HCT116 (cell line): ENCODE measurements around the gene PDE4C. TPM values are rescaled to one million over a fixed set of nuclear protein-coding genes. Genes with fewer than 3 reads are reported as not detected.

Experiments used
- ATAC-seq: fragments of 200-7000 bp; cut with Tn5 transposase; 2 replicates; pipeline ENCODE4 v1.9.1; 2020; ENCODE audit warnings: mild to moderate bottlenecking, moderate library complexity
- Bru-seq: library from RNA; stranded (reverse); fragments of 400-500 nt; gene quantifications from one replicate; lab custom pipeline; 2021; lab: Mats Ljungman, UMichigan
- BruChase-seq, 2 experiments: library from RNA; stranded (reverse); fragments of 400-500 nt; gene quantifications; one replicate each; lab custom pipeline; 2021; lab: Mats Ljungman, UMichigan
- BruUV-seq: library from RNA; stranded (reverse); fragments of 400-500 nt; replicated peaks from 2 replicates; lab custom pipeline; 2021; lab: Mats Ljungman, UMichigan
- CTCF ChIA-PET: fragments of 300-600 bp; sonication (Branson Sonifier 250); formaldehyde crosslinking; loops from one replicate; lab custom pipeline; 2021; ENCODE audit warnings: antibody characterized with exemption; lab: Charles Lee
- POLR2A ChIA-PET: fragments of 300-600, 350-600 bp; sonication (Branson Sonifier 250); formaldehyde crosslinking; loops from one replicate; lab custom pipeline; 2021; ENCODE audit warnings: antibody characterized with exemption; lab: Charles Lee
- RAD21 ChIA-PET, 2 experiments: fragments of 300-600 bp; sonication (Branson Sonifier 250); formaldehyde crosslinking; loops; one replicate each; lab custom pipeline; 2023; ENCODE audit warnings: low total read pairs in 2 of 2; ENCODE audit not compliant: uncharacterized antibody in 2 of 2, unreplicated experiment in 2 of 2, low non-redundant PET in 1 of 2; lab: Charles Lee
- DNase-seq: peaks from one replicate; pipeline ENCODE4 v3.0.0-alpha.2; 2010; ENCODE audit warnings: low read depth, low spot score
- H2AFZ ChIP-seq: fragments of 200-600 bp; shearing (Covaris generic), sonication (generic); 2 replicates; pipeline ENCODE4 v1.6.1; 2017; ENCODE audit warnings: low read depth, mixed run types, mixed read lengths, antibody characterized with exemption, low read length; ENCODE audit not compliant: poor library complexity, severe bottlenecking
- H3K27ac ChIP-seq: 2 replicates; pipeline ENCODE4 v1.5.1; 2012; ENCODE audit warnings: low read depth, low read length
- H3K27me3 ChIP-seq: fragments of 200-600 bp; sonication (generic); 2 replicates; pipeline ENCODE4 v1.6.1; 2016; ENCODE audit warnings: mixed run types, low read length, mixed read lengths; ENCODE audit not compliant: insufficient read depth
- H3K36me3 ChIP-seq, 2 experiments: fragments of 200-500 bp in 1 of 2; fragments of 200-600 bp in 1 of 2; sonication (Bioruptor generic) in 1 of 2; sonication (generic) in 1 of 2; 2 replicates each; pipeline versions ENCODE4 v1.5.1 to v1.6.1; 2014 to 2016; ENCODE audit warnings: low read length in 2 of 2, inconsistent platforms in 1 of 2, mixed read lengths in 1 of 2, mixed run types in 1 of 2; ENCODE audit not compliant: insufficient read depth in 2 of 2, control insufficient read depth in 1 of 2
- H3K4me1 ChIP-seq, 2 experiments: fragments of 200-600 bp in 1 of 2; sonication (generic) in 1 of 2; 2 replicates each; pipeline versions ENCODE4 v1.5.1 to v1.6.1; 2012 to 2017; ENCODE audit warnings: low read length in 2 of 2, inconsistent platforms in 1 of 2, mild to moderate bottlenecking in 1 of 2, mixed read lengths in 1 of 2, mixed run types in 1 of 2, moderate library complexity in 1 of 2; ENCODE audit not compliant: insufficient read depth in 2 of 2, control insufficient read depth in 1 of 2
- H3K4me2 ChIP-seq: fragments of 200-600 bp; sonication (generic); 2 replicates; pipeline ENCODE4 v1.6.1; 2017; ENCODE audit warnings: mixed run types, low read length, mixed read lengths
- H3K4me3 ChIP-seq, 2 experiments: fragments of 200-600 bp in 1 of 2; sonication (generic) in 1 of 2; replicated peaks in 1 of 2; 2 replicates each; pipeline ENCODE4 v1.5.1; 2011 to 2016; ENCODE audit warnings: low read length in 2 of 2, control low read depth in 1 of 2, low read depth in 1 of 2, mild to moderate bottlenecking in 1 of 2, mixed read lengths in 1 of 2, mixed run types in 1 of 2
- H3K79me2 ChIP-seq: fragments of 200-600 bp; sonication (generic); 2 replicates; pipeline ENCODE4 v1.6.1; 2017; ENCODE audit warnings: mild to moderate bottlenecking, mixed run types, low read length, moderate library complexity, mixed read lengths; ENCODE audit not compliant: insufficient read depth
- H3K9ac ChIP-seq: fragments of 200-600 bp; sonication (generic); 2 replicates; pipeline ENCODE4 v1.6.1; 2016; ENCODE audit warnings: low read length, mixed read lengths
- H3K9me2 ChIP-seq: fragments of 200-600 bp; sonication (generic), shearing (Covaris generic); 2 replicates; pipeline ENCODE4 v1.6.1; 2017; ENCODE audit warnings: mixed run types, mild to moderate bottlenecking, moderate library complexity; ENCODE audit not compliant: insufficient read depth
- H3K9me3 ChIP-seq, 2 experiments: fragments of 200-500 bp in 1 of 2; fragments of 200-600 bp in 1 of 2; sonication (Bioruptor generic) in 1 of 2; sonication (generic) in 1 of 2; 2 replicates each; pipeline ENCODE4 v1.6.1; 2014 to 2017; ENCODE audit warnings: low read length in 2 of 2, mixed read lengths in 2 of 2, inconsistent platforms in 1 of 2, low read depth in 1 of 2, mild to moderate bottlenecking in 1 of 2, mixed run types in 1 of 2, moderate library complexity in 1 of 2; ENCODE audit not compliant: control insufficient read depth in 1 of 2, insufficient read depth in 1 of 2
- H4K20me1 ChIP-seq: fragments of 200-600 bp; sonication (generic), shearing (Covaris generic); 2 replicates; pipeline ENCODE4 v1.6.1; 2017; ENCODE audit warnings: mixed run types, mild to moderate bottlenecking, moderate library complexity; ENCODE audit not compliant: insufficient read depth
- ATF3 ChIP-seq: IDR thresholded peaks from 2 replicates; pipeline ENCODE4 v1.6.1; 2012
- CTCF ChIP-seq, 3 experiments: fragments of 200-600 bp in 1 of 3; sonication (generic) in 1 of 3; IDR thresholded peaks in 2 of 3; conservative IDR thresholded peaks in 1 of 3; 2 replicates each; pipeline ENCODE4 v1.5.1; 2012 to 2017; ENCODE audit warnings: low read depth in 2 of 3, low read length in 2 of 3, antibody characterized with exemption in 1 of 3, borderline replicate concordance in 1 of 3, control low read depth in 1 of 3, mild to moderate bottlenecking in 1 of 3, mixed read lengths in 1 of 3, mixed run types in 1 of 3, moderate library complexity in 1 of 3; ENCODE audit not compliant: insufficient read depth in 1 of 3
- EGR1 ChIP-seq: IDR thresholded peaks from 2 replicates; pipeline ENCODE4 v1.6.1; 2012; ENCODE audit warnings: low read depth
- ELF1 ChIP-seq: IDR thresholded peaks from 2 replicates; pipeline ENCODE4 v1.6.1; 2012; ENCODE audit warnings: low read depth, borderline replicate concordance
- EZH2 ChIP-seq: fragments of 200-600 bp; sonication (generic); IDR thresholded peaks from 2 replicates; pipeline ENCODE4 v1.6.1; 2017; ENCODE audit warnings: antibody characterized with exemption, mixed run types
- EZH2phosphoT487 ChIP-seq: fragments of 200-600 bp; IDR thresholded peaks from 2 replicates; pipeline ENCODE4 v1.6.1; 2018; ENCODE audit warnings: antibody characterized with exemption, borderline replicate concordance
- FOSL1 ChIP-seq: IDR thresholded peaks from 2 replicates; pipeline ENCODE4 v1.6.1; 2012; ENCODE audit warnings: low read depth
- JUND ChIP-seq: IDR thresholded peaks from 2 replicates; pipeline ENCODE4 v1.6.1; 2012
- MAX ChIP-seq: IDR thresholded peaks from 2 replicates; pipeline ENCODE4 v1.6.1; 2012
- POLR2AphosphoS5 ChIP-seq: IDR thresholded peaks from 2 replicates; pipeline ENCODE4 v1.6.1; 2011; ENCODE audit warnings: mild to moderate bottlenecking, low read depth, low read length, moderate library complexity
- RAD21 ChIP-seq: IDR thresholded peaks from 2 replicates; pipeline ENCODE4 v1.6.1; 2012; ENCODE audit warnings: low read depth, mild to moderate bottlenecking
- REST ChIP-seq: IDR thresholded peaks from 2 replicates; pipeline ENCODE4 v1.6.1; 2012; ENCODE audit warnings: low read depth
- TCF7L2 ChIP-seq: IDR thresholded peaks from 2 replicates; pipeline ENCODE4 v1.7.0; 2011; ENCODE audit warnings: borderline replicate concordance, inconsistent platforms; ENCODE audit not compliant: insufficient read depth, insufficient read length; ENCODE audit errors: extremely low read depth
- ZBTB33 ChIP-seq: IDR thresholded peaks from 2 replicates; pipeline ENCODE4 v1.6.1; 2011; ENCODE audit warnings: mild to moderate bottlenecking, low read length, moderate library complexity; ENCODE audit not compliant: insufficient replicate concordance; ENCODE audit errors: extremely low read depth
- ZFX ChIP-seq: fragments of 450-650 bp; IDR thresholded peaks from 2 replicates; pipeline ENCODE4 v1.6.1; 2017
- ZNF274 ChIP-seq: fragments of 200-500 bp; sonication (Bioruptor generic); IDR thresholded peaks from 2 replicates; pipeline ENCODE4 v1.6.1; 2014; ENCODE audit warnings: mild to moderate bottlenecking, low read depth, low read length, inconsistent platforms
- intact Hi-C: fragments of 100-400 bp; cut with micrococcal nuclease; formaldehyde crosslinking; loops from 2 replicates; pipeline ENCODE4 v1.10.0; 2022
- long read RNA-seq: library from polyadenylated mRNA; unstranded; transcript quantifications from one replicate; pipeline ENCODE4 v2.0.0, GENCODE V29; 2021; ENCODE audit not compliant: unreplicated experiment
- polyA plus RNA-seq: library from polyadenylated mRNA; unstranded; fragments of >200 nt; gene quantifications from 2 replicates; pipeline ENCODE4 v1.2.1, GENCODE V29; 2012; ENCODE audit warnings: missing spikeins
- total RNA-seq: library from RNA; stranded (reverse); gene quantifications from one replicate; pipeline ENCODE4 v1.2.1, GENCODE V29; 2021; ENCODE audit not compliant: unreplicated experiment

Gene PDE4C
- total RNA-seq (1.5 TPM), Bru-seq, nascent RNA (not detected), BruChase-seq, experiment 1, labeled RNA remaining after a 6-hour chase (percentile 19 among the genes with signal in this experiment), BruChase-seq, experiment 2, labeled RNA remaining after a 2-hour chase (percentile 28 among the genes with signal in this experiment)
- 0.46 and 0.52 TPM in 2 replicates for polyA plus RNA-seq
- long read RNA-seq = 0 reads

GRCh38 chr19:18225702-18226468, at the start of gene PDE4C:
PDE4C (minus strand) TSS chr19:18226438; CDS start chr19:18226415, 23 bp downstream.
- no peak within 1 kb of the TSS for H3K4me3 ChIP-seq
- POLR2A ChIA-PET = no interaction called here
- TF ChIP-seq ZBTB33 (no peak), REST (no peak), TCF7L2 (no peak), EZH2 (no peak), ELF1 (no peak), POLR2AphosphoS5 (no peak), EZH2phosphoT487 (no peak), ATF3 (no peak), MAX (no peak), FOSL1 (no peak), ZNF274 (no peak), EGR1 (no peak), CTCF (IDR thresholded peaks at IDR 0.05 in 2 of 3, conservative IDR thresholded peaks at IDR 0.05 in 1 of 3; ENCODE audit: borderline replicate concordance in 1 of 3, insufficient read depth in 1 of 3, low read depth in 2 of 3, low read length in 2 of 3) (no peak), JUND (no peak), RAD21 (no peak), ZFX (no peak)
- RAD21 ChIA-PET = no interaction called here
- H3K9me2 ChIP-seq = no peaks in the 10 kb centered on the region
- no peak within 1 kb of the TSS for H3K9ac ChIP-seq
- H3K4me1 ChIP-seq = peaks cover 13 to 26% of the 10 kb centered on the region in 2 experiments
- no peaks in the 10 kb centered on the region for H3K9me3 ChIP-seq
- no peaks in the 10 kb centered on the region for H3K27me3 ChIP-seq
- intact Hi-C loops = no loop called here
- CTCF ChIA-PET = no interaction called here
- BruUV-seq = no TSS peak
- no peak for ATAC-seq
- no peak within 1 kb of the TSS; the same call in 1 of the 2 replicates for H3K27ac ChIP-seq
- DNase-seq = no peak
- H3K4me2 ChIP-seq = peak within 1 kb of the TSS; percentile 91
- no peaks in the 10 kb centered on the region for H3K79me2 ChIP-seq
- H2AFZ ChIP-seq = no peak within 1 kb of the TSS
- no peaks in the 10 kb centered on the region for H4K20me1 ChIP-seq
- H3K36me3 ChIP-seq = no peaks in the 10 kb centered on the region
